Hematopoietic multipotent progenitor cell treated with erythropoietin and hydrocortisone succinate and interleukin-3 and kit ligand, for 6 days (in vitro differentiated cells): ENCODE data around the gene PNLIPRP2.

Experiments
- DNase-seq: peaks from one replicate; pipeline ENCODE4 v3.0.0-alpha.2; 2015

PNLIPRP2 gene

DNA sequence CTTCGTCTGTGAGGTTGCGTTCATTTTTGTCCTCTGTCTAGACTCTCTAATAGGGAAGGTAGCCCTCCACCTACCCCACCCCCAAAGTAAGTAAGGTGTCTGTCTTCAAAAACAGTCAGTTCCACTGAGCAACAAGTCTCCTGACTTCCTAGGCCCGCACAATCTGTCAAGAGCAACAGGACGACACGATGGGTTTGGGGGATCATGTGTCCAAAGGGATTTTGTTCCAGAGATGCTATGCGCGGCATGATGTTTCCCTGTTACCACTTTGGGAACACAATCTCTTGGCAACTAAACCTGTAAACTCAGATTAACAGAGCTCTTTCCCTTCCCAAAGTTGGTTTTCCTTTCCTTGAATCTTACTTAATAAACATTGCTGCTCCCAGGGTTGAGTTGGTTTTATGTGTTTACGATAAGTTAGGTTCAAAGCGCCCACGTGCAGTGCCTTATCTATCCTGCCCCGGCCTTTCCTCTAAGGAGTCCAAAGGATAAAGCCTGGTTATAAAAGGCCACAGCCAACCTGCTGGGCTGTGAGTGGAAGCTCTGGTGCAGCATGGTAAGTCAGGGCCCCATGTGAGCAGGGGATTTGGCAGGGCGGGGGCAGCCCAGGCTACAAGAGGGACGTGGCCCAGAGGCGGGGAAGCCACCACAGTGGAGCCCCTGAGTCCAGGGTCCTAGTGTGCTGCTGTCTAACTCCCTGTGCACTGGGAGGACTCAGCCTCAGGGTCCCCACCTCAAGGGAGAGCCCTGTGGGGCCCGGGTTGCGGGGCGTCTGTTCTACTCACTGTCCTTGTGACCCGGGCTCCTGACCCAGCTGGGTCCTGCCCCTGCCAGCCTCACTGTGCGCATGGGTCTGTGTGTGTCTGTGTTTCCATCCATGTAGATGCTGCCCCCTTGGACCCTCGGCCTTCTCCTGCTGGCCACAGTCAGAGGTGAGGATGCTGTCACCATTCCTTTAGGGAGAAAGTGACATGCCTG is at the start of gene PNLIPRP2:
TSS of gene PNLIPRP2 (plus strand) at position 531 of the 978 bp plus-strand sequence.
- no peak for DNase-seq

DNA sequence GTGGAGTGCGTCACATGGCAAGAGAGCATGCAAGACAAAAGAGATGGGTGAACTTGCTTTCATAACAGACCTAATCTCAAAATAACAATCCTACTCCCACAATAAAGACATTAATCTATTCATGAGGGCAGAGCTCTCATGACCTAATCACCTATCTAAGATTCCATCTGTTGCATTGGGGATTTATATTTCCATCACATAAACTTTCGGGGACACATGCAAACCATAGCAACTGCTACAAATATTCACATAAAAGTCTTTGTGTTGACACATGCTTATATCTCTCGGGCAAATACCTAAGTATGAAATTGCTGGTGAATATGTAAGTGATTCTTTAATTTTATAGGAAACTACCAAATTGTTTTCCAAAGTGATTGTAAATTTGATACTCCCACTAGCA is 46.0 kb upstream of the PNLIPRP2 start:
- DNase-seq: no peak

DNA sequence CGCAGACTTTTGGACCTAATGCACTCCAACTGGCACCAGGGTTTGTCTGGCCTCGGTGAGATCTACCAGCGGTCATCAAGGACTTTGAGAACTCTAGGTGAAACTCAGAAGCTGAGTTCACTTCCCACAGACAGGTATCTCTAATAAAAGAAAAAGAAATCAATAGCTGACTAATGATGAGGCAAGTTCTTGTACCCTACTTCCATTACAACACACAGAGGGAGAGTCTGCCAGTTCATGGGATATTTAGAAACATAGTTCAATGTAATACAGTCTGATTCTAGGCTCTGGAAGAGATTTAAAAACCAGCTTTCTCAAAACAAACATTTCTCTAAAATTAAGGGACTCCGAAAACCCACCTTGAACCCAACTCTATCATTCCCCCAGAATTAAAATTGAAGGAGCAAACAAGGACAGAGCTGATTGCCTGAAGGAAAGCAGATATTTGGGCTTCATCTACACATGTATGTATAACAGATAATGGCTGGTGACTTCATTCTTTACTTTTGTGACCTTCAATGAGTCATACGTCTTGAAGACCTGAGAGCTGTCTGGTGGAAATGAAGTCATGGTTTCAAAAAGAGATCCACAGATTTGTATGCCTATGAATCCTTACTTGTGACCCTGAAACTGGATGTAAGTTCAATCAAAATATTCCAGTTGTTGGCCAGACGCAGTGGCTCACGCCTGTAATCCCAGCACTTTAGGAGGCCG is 32.7 kb upstream of the PNLIPRP2 start:
- DNase-seq: no peak

DNA sequence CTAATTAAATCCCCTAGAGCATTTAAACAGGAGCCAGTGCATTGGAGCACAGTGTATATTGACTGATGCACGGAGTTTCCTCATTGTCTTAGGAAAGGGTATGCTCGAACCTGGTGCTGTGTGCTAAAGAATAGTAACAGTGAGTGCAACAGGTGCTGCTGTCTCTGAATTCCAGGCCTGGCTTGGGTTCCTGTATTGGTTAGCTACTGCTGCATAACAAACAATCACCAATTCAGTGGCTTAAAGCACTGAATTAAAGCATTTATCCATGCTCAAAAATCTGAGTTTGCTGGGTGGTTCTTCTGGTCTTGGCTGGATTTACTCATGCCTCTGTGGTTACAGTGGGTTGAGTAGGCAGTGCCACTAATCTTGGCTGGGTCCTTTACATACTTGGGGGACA is 31.8 kb upstream of the PNLIPRP2 start:
- no peak for DNase-seq

DNA sequence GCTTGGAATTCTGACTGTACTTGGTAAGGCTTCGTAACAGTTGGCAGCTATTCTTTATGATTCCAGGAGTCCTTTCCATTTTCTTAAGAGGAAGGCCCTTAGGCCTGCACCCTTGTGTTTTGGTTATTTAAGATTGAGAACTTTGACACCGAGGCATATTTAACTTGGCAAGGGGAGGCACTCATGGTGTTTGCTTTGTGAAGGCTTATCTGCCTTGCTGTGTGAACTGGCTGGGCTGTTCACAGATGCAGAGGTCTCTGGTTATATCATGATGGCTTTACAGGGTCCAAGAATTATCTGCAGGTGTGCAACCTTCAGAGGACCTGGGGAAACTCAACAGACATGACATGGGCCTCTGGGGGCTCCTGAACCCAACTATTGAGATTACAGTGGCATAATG is 30.8 kb upstream of the PNLIPRP2 start:
- DNase-seq: no peak

DNA sequence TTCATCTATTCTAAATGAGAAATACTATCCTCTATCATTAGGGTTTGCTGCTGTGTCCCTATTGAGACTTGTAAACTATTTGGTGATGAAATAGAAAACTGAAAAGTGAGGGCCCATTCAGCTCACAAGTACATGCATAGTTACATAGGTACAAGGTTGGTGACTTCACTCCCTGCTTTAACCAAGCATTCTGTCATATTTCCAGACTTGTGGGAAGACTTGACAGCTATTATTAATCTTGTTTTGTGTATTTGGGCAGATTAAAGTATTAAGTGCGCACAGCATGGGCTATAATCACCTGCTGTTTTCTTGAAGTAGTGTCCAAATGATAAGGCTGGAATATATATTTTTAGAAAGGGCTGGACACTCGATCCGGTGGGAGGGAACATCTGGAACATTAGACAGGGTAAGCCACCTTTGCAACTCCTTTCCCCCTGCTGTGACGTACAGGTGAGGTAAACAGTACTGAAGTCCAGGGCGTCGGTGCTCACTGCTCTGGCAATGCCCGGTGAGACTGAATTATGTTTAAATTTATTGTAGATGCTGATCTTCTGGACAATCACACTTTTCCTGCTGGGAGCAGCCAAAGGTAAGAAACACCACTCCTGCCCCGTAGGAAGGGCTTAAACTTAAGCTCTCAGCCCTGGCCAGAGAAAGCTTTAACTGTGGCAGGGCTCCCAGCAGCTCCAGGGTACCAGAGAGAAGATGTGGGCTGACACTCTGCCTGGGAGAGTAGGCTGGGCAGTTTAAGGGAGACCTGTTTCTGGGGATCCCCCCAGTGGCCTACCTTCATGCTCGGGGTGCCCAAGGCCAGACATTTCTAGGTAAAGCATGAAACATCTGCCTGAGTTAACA is 29.9 kb upstream of the PNLIPRP2 start, which contains the start of gene PNLIPRP1:
TSS of gene PNLIPRP1 (plus strand) at position 370 of the 855 bp plus-strand sequence. CDS start at position 541, 171 bp downstream.
- no peak for DNase-seq

DNA sequence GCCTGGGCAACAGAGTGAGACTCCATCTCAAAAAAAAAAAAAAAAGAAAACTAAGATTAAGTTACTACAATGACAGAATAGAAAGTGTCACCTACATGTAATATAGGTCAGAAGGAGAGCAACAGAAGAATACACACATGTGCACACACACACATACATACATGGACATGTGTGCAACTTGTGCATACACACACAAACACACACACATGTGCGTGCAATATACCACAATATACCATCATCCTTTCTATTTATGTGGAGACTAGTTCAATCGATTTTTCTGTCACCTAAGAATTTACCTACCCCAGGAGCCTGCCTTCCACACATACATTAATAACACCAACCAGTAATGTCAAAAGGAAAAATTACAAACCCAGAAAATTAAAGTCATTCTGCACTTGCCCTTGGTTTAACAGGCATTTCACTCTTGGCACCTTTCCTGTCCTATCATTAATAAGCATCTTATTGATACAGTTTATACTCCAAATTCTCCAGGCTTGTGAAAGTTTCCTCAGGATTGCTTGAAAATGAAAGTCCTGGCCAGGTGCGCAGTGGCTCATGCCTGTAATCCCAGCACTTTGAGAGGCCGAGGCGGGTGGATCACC is 27.5 kb upstream of the PNLIPRP2 start:
- no peak for DNase-seq

DNA sequence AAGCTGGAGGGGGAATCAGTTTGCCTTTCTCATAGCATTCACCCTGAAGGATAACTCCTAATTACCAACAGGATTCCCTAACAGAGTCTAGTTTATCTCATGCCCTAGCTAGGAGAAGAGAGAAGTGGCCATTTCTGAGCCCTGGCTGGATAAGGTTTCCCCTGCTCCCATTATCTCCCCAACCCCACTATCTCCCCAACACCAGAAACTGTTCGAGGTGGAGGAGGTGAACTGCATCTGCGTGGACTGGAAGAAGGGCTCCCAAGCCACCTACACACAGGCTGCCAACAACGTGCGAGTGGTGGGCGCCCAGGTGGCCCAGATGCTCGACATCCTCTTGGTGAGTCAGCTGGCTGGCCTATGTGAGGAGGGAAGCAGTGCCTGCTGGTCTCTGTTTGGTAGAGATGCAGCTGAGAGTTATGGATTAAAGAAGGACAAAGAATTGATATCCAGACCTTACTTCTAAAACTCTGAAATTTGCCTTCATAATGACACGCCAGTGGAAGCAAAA is 26.2 kb upstream of the PNLIPRP2 start:
- no peak for DNase-seq

DNA sequence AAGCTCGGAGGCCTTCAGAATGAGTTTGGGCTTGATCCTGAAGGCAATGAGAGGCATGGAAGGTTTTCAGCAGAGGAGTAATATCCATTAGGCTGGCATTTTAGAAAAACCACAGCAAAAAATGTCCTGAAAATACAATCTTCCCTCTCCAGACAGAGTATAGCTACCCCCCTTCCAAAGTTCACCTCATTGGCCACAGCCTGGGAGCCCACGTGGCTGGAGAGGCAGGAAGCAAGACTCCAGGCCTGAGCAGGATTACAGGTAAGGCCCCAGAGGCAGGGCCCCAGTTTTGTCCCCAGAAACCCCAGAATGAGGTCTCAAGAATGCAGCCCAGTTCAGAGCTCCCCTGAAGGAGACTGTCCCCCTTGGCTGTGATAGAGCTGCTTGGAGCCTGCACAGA is 24.7 kb upstream of the PNLIPRP2 start:
- no peak for DNase-seq

DNA sequence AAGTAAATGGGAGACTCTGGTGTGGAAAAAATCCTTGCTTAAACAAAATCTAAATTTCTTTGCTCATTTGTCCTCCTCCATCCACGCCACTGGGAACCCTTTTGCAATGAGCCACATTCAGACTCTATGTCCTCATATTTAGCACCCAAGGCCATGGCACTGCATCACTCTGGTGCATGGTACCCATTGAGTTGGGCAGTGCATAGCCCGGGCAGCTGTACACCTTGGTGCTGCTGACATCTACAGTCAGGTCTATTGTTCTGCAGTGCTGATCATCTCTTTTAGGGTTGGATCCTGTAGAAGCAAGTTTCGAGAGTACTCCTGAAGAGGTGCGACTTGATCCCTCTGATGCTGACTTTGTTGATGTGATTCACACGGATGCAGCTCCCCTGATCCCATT is 23.2 kb upstream of the PNLIPRP2 start:
- no peak for DNase-seq

DNA sequence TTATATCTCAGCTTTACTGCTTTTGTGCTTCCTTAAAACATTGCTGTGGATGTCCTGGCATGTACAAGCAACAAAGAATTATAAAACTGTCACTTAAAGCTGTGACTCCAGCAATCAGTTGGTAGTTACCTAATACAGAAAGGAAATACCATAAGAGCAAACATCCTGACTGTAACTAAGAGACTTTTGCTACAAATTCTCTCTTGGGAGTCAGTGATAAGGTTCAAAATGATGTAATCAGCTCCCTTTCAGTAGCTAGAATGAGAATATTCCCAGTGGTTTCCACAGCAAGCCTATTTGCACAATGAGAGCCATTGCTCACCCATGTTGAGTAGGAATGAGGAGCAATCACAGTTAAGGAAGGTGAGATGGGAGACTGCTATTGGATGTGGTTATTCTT is 22.4 kb upstream of the PNLIPRP2 start:
- DNase-seq: no peak

DNA sequence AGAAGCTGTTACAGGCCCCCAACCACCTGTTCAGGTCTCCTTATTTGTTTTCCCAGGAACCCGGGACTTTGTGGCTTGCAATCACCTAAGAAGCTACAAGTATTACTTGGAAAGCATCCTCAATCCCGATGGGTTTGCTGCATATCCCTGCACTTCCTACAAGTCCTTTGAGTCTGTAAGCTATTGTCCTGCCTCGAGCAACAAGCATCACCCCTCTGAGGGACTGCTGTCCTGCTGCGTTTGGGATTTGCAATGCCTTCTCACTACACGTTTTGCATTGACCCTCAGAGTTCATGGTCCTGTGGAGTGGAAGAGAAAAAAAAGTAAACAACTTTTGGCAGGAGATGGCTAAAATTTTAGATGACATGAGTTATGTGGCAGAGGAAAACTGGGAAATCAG is 20.8 kb upstream of the PNLIPRP2 start:
- DNase-seq: no peak

DNA sequence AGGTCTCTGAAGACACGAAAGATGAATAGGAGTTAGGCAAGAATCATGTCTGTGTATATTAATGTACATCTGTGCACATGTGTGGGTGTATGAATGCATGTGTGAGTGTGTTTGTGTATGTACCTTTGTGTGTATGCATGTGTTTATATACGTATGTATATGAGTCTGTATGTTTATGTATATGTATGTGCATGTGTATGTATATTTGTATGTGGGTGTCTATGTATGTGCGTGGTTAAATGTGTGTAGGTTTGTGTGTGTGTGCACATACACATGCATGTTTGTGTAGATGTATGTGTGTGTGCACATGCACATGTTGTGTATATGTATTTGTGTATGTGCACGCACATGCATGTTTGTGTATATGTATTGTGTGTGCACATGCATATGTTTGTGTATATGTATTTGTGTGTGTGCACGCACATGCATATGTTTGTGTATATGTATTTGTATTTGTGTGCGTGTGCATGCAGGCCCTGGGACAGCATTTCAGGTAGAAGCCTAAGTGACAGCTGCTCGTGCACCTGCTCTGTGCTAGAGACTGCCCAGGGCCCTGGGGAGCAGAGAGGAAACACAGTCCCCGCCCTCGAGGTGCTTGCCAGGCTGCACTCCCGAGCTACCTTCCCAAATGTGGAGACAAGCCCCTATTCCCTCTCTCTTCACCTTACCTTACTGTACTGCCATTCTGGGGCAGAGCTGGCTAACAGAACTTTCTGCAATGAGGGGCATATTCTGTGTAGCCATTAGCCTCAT is 17.9 kb upstream of the PNLIPRP2 start:
- DNase-seq: no peak

DNA sequence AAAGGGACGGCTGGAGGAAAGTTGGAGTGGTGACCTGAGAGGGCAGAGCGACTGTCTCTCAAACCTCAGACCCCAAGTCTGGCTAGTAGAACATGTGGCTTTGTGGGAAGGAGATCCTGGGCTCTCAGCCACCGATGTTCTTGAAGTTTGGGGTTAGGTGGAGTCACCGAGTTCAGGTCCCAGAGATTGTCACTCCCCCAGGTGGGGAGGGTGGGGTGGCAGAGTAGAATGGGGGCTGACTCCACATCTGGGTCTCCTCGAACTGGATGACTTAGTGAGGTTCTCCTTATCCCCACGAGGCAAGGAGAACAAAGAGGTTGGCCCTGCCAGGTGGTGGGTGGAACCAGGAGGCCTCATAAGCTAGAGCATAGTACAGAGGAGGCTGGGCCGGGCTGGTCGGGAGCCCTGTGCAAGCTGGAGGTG is 14.7 kb upstream of the PNLIPRP2 start:
- DNase-seq: no peak

DNA sequence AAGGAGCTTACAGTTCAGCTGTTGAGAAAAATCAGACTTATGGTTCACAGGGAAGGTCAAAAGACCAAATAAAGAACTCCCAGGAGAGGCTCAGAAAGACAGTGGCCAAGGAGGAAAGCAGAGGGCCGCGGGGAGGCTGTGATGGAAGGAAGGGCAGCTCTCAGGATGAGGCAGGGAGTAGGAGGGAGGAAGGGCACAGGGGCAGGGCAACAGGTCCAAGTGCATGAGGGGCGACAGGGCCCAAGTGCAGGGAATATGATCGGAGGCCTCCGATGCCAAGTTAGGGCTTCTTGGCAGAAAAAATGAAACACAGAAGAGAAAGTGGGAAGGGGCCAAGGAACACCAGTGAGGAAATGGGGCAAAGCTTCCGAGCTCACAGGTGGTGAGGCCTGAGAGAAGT is 13.4 kb upstream of the PNLIPRP2 start:
- DNase-seq: no peak

DNA sequence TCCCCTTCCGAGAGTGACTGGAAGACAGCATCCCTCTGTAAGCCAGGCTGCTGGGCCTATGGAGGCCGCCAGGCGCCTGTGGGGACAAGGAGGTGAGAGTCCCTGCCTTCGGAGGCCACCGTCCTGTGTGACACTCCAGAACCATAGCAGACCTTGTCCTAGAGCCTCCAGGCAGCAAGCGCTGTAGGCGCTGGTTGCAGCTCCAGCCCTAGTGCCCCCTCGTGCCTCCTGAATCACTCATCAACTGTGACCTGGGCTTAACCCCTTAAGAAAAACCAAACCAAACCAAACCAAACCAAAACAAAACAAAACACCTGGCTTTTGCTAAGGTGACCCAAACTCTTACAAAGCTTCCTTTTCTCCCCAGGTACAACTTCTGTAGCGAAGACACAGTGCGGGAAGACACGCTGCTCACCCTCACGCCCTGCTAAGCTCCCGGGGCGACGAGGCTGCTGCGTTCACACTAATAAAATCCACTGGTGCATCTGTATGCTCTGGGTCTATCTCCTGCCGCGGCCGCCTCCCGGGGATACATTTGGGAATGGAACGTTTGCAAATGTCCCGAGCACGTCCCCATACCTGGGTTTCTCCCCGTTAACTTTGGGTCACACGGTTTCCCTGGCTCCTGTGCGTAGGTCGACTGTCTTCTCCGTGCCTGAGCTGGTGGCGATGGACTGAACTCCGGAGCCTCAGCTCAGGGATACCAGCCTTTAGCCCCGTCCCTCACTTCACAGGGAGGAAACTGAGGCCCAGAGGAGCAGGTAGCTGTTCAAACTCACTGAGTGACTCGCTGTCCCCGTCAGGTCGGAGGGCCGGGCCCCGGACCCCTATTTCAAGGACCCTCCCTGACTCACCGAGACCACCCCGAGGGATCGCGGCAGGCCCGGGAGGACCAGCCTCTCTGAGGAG is 11.8 kb upstream of the PNLIPRP2 start:
- DNase-seq: no peak

DNA sequence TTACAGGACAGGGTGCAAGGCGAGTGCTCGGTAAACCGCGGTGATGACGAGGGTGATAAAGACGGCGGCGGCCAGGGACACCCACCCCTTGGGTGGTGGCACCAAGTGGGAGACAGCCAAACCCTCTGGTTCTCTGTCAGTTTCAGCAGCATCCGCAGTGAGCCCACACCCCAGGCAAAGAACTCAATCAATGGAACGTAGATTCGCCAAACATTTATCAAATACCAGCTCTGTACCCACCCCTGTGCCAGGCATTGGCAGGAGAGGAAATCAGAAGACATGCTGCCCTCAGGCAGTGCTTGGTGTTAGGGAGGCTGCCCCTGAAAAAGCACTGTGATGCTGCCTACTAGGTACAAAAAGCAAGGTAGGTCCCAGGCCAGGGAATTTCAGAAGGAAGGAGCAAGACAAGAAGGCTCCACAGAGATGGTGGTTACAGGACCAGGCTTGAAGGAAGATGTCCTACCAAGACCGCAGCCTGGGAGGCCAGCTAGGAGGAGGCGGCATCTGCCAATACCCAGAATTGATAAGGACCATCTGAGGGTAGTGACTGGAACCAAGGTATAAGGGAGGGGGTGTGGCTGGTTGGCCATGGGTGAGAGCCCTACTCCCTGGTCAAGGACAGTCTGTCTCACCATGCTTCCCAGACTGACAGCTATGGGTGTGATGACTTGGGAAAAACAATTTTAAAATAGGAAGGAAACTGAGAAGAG is 10.2 kb upstream of the PNLIPRP2 start:
- DNase-seq: no peak

DNA sequence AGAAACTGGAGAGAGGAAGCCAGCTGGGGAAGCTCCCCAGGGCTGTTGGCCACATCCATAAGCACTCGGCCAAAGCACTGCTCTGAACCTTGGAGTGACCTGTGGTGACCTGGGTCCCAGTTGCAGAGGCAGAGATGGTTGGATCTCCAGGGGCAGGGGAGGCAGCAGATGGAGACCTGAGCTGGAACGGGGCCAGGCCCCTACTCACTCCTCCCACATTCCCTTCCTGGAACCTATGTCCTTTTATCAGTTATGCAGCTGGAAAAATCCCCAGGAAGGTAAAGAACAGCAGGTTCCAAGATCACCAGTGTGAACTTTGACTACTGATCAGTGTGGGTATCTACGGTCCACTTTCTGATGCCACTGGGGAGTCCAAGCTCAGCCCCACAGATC is 9.6 kb upstream of the PNLIPRP2 start:
- no peak for DNase-seq

DNA sequence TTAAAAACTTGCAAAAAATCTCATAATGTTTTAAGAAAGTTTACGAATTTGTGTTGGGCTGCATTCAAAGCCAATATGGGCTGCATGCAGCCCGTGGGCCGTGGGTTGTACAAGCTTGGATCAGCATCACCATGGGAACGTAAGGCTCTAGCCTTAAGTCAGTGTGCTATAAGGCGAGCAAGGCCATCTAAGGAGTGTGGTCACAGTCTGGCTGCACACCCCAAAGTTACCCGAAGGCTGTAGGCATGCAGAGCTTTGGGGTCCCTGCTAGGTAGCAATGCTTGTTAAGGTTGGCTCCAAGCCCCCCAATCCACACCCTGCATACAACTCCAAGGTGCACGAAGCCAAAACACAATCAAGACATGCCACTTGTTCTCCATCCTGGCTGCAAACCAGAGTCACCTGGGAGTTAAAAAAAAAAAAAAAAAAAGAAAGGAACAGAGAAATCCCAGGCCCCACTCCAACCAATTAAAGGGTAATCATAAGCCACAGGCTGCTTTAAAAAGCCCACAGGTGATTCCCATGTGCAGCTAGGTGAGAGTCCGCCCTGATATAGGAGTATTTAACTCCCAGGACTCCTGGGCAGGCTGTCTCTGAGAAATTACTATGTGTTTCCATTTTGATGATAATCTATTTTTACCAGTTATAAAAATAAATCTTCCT is 8.5 kb upstream of the PNLIPRP2 start:
- no peak for DNase-seq
